Activated B cell treated with CpG ODN at 0.5 μM for 24 hours (primary cell): ENCODE results near the gene KCNJ6. TPM values are rescaled to one million over a fixed set of nuclear protein-coding genes. Genes with fewer than 3 reads are reported as not detected.

Experiments
- ATAC-seq: fragments of 200-7000 bp; cut with Tn5 transposase; one replicate; pipeline ENCODE4 v1.10.0; 2021; ENCODE audit warnings: low read depth, mild to moderate bottlenecking, moderate library complexity
- CTCF ChIA-PET: fragments of 350-600 bp; sonication (Branson Sonifier 250); formaldehyde crosslinking; loops from one replicate; lab custom pipeline; 2021; ENCODE audit warnings: antibody characterized with exemption; lab: Charles Lee
- POLR2A ChIA-PET: fragments of 350-600 bp; sonication (Branson Sonifier 250); formaldehyde crosslinking; loops from one replicate; lab custom pipeline; 2021; ENCODE audit warnings: antibody characterized with exemption; lab: Charles Lee
- DNase-seq: peaks from one replicate; pipeline ENCODE4 v3.0.0; 2022
- H3K27ac Mint-ChIP-seq: one replicate; pipeline ENCODE4 v1.8.0; 2020; ENCODE audit warnings: mixed read lengths
- H3K27me3 Mint-ChIP-seq: one replicate; pipeline ENCODE4 v1.8.0; 2021; ENCODE audit warnings: mixed read lengths
- H3K36me3 Mint-ChIP-seq: one replicate; pipeline ENCODE4 v1.8.0; 2021; ENCODE audit warnings: low read depth, mixed read lengths
- H3K4me1 Mint-ChIP-seq: one replicate; pipeline ENCODE4 v1.8.0; 2021; ENCODE audit warnings: mixed read lengths
- H3K4me3 Mint-ChIP-seq: one replicate; pipeline ENCODE4 v1.8.0; 2020; ENCODE audit warnings: mild to moderate bottlenecking, mixed read lengths
- H3K9me3 Mint-ChIP-seq: one replicate; pipeline ENCODE4 v1.8.0; 2020; ENCODE audit warnings: mixed read lengths
- intact Hi-C: fragments of 100-400 bp; cut with micrococcal nuclease; formaldehyde crosslinking; loops from one replicate; pipeline ENCODE4 v1.15.1; 2024
- total RNA-seq: library from RNA; stranded (reverse); gene quantifications from 2 replicates; pipeline ENCODE4 v1.2.3, GENCODE V29; 2022
- TF ChIP-seq, protein P1 (sequence below): fragments of 200-600 bp; IDR thresholded peaks from one replicate; pipeline ENCODE4 v1.8.0; 2022; ENCODE audit warnings: antibody characterized with exemption, mild to moderate bottlenecking

KCNJ6 gene
- total RNA-seq, 1 donor from 2014 or later = not detected

DNA sequence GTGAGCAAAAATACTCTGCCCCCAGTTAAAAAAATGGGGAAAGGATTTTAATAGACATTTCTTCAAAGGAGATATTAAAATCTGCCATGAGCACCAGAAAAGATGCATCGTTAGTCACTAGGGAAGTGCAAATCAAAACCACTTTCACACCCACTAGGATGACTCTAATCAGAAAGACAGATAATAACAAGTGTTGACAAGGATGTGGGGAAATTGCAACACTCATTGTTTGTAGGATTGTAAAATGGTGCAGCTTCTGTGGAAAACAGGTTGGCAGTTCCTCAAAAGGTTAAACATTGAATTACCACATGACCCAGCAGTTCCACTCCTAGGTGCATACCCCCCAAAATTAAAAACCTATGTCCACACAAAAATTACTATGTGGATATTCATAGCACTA lies 112.3 kb downstream of the KCNJ6 start:
- Mint-ChIP-seq H3K4me1 (no peaks in the 10 kb centered on the region), H3K27ac (no peak overlapping the region), H3K4me3 (no peak overlapping the region), H3K27me3 (no peaks in the 10 kb centered on the region), H3K9me3 (peaks cover 5% of the 10 kb centered on the region), H3K36me3 (no peaks in the 10 kb centered on the region)
- no peak for DNase-seq
- TF ChIP-seq, protein P1, sequence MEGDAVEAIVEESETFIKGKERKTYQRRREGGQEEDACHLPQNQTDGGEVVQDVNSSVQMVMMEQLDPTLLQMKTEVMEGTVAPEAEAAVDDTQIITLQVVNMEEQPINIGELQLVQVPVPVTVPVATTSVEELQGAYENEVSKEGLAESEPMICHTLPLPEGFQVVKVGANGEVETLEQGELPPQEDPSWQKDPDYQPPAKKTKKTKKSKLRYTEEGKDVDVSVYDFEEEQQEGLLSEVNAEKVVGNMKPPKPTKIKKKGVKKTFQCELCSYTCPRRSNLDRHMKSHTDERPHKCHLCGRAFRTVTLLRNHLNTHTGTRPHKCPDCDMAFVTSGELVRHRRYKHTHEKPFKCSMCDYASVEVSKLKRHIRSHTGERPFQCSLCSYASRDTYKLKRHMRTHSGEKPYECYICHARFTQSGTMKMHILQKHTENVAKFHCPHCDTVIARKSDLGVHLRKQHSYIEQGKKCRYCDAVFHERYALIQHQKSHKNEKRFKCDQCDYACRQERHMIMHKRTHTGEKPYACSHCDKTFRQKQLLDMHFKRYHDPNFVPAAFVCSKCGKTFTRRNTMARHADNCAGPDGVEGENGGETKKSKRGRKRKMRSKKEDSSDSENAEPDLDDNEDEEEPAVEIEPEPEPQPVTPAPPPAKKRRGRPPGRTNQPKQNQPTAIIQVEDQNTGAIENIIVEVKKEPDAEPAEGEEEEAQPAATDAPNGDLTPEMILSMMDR = no peak
- ATAC-seq = no peak
- ChIA-PET CTCF (no interaction called here), POLR2A (no interaction called here)
- intact Hi-C loops = no loop called here

DNA sequence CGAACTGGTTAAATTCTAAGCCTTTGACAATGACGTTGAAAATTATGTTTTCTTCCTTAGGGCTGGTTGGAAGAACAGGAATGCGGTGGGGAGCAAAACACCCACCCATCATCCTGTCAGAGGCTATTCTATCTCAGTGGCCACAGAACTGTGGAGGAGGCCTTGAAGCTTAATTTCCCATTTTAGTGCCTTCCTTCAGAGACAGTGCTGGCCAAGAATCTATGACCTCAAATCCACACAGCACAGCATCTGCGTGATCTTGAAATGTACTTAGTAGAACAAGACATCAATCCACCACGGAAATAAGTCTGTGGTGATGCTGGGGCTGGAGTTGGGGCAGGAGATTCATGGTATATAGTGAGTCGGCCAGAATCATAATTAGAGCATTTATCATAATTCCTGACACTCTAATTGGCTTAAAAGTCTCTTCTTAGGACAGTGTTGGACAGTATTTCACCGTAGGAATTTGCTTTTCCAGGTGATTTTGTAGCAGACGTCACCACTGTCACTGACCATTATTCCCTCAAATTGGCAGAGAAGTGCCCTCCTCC lies 113.1 kb downstream of the KCNJ6 start:
- no peaks in the 10 kb centered on the region for H3K27me3 Mint-ChIP-seq
- no peak for DNase-seq
- ChIA-PET POLR2A (no interaction called here), CTCF (no interaction called here)
- peaks cover 5% of the 10 kb centered on the region for H3K9me3 Mint-ChIP-seq
- H3K4me3 Mint-ChIP-seq = no peak overlapping the region
- no peak for ATAC-seq
- no peaks in the 10 kb centered on the region for H3K36me3 Mint-ChIP-seq
- no peak overlapping the region for H3K27ac Mint-ChIP-seq
- TF ChIP-seq, protein P1 = no peak
- no peaks in the 10 kb centered on the region for H3K4me1 Mint-ChIP-seq
- intact Hi-C loops = no loop called here

DNA sequence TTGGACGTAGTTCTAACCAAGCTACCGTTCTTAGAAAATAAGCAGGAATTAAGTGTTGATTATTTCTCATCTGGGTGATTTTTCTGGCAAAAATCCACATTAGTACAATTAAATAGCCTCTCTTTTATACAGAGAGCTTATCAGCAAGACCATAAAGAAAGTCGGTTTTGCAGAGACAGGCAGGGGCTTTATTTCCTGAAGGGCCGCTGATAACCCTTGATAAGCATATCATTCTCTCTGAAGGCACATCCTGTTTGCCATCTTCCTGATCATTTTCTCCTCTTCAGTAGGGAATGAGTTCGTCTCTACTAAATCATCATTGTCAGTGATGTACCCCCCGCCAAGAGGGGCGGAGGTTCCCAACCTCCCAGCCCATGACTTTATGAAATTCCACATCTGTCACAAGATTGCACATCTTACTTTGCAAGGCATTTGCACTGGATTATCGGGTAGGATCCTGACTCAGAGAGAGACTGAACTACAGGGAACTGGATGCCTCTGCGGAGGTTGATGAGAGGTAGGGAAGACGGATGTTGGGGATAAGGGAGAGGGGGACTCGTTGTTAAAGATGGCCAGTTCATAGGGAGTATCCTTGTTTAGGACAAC lies 115.7 kb downstream of the KCNJ6 start:
- Mint-ChIP-seq H3K9me3 (peaks cover 5% of the 10 kb centered on the region), H3K4me1 (no peaks in the 10 kb centered on the region), H3K27me3 (no peaks in the 10 kb centered on the region), H3K4me3 (no peak overlapping the region), H3K27ac (no peak overlapping the region), H3K36me3 (no peaks in the 10 kb centered on the region)
- POLR2A ChIA-PET = no interaction called here
- ATAC-seq (no peak), DNase-seq (no peak)
- intact Hi-C loops = no loop called here
- TF ChIP-seq, protein P1 = no peak
- CTCF ChIA-PET = no interaction called here

DNA sequence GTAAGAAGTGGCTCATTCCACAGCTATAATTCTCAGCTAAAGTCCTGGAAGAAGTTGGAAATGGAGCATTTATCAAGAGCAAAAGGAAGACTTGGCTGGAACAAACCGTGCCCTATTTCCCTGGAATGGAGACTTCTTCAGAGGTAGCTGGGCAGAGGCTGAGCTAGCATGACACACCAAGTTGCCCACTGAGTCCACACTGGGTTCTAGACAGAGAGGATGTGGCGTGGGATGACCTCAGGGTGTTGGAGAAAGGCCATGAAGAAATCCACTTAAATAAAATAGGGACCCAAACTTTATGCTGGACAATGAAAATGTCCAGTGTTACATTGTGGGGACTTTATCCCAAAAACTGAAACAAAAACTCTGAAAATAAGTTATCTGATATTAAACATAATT lies 116.2 kb downstream of the KCNJ6 start:
- Mint-ChIP-seq H3K36me3 (no peaks in the 10 kb centered on the region), H3K27me3 (no peaks in the 10 kb centered on the region), H3K27ac (no peak overlapping the region), H3K9me3 (peaks cover 5% of the 10 kb centered on the region), H3K4me1 (no peaks in the 10 kb centered on the region), H3K4me3 (no peak overlapping the region)
- TF ChIP-seq, protein P1 = no peak
- no peak for DNase-seq
- POLR2A ChIA-PET = no interaction called here
- intact Hi-C loops = no loop called here
- ATAC-seq = no peak
- CTCF ChIA-PET = no interaction called here

DNA sequence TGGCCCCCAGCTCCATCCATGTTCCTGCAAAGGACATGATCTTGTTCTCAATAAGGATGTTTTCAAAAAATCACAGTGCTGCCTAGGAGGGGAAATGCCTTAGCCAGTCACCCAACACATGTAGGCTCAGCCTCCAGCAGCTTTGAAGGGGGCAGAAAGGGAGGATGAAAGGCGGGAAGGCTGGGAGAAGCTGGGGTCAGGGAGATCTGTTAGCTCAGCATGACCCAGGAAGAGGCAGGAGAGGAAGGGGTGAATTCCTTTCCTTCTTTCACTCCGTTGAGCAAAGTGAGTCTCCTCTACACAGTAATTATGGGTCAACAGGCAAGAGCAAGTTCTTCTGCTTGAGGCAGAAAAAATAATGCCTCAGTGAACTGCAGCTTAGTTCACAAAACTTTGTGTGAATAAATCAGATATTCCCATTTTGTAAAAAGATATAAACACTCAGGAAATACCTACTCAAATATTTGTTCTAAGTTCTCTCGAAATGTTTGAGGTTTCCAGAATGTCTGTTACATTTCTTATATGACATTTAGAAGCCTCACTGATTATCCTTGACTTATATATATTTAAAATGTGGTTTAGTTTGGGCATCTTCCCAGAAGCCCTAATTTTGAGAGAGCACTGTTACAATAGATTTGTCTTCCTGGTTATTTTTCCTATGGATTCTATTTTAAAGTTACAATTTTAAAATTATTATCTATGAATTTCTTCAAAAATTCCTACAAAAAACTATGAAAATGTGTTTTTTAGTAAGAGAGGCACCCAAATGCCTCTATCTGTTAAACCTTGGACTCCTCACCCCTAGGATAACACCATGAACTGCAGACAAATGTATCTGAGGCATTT lies 116.8 kb downstream of the KCNJ6 start:
- H3K4me1 Mint-ChIP-seq = no peaks in the 10 kb centered on the region
- TF ChIP-seq, protein P1 = no peak
- H3K27me3 Mint-ChIP-seq = no peaks in the 10 kb centered on the region
- peaks cover 4% of the 10 kb centered on the region for H3K9me3 Mint-ChIP-seq
- H3K36me3 Mint-ChIP-seq = no peaks in the 10 kb centered on the region
- ChIA-PET CTCF (no interaction called here), POLR2A (no interaction called here)
- intact Hi-C loops = no loop called here
- H3K27ac Mint-ChIP-seq = no peak overlapping the region
- DNase-seq (no peak), ATAC-seq (no peak)
- H3K4me3 Mint-ChIP-seq = no peak overlapping the region
